Testis (tissue), 3 donors: Measurements from ENCODE around the gene CIITA. TPM values are rescaled to one million over a fixed set of nuclear protein-coding genes. Genes with fewer than 3 reads are reported as not detected.

Experiments
- DNase-seq: peaks from one replicate; pipeline ENCODE4 v3.0.0-alpha.2; 2019
- H3K27ac ChIP-seq, 2 donors: fragments of 200-600 bp; sonication (generic); one replicate each; pipeline ENCODE4 v1.5.1; 2019
- H3K27me3 ChIP-seq: fragments of 200-600 bp; sonication (generic); one replicate; pipeline ENCODE4 v1.5.1; 2019
- H3K36me3 ChIP-seq: fragments of 200-600 bp; sonication (generic); one replicate; pipeline ENCODE4 v1.5.1; 2017; ENCODE audit warnings: low read depth; ENCODE audit errors: missing control alignments
- H3K4me1 ChIP-seq: fragments of 200-600 bp; sonication (generic); one replicate; pipeline ENCODE4 v1.5.1; 2019
- H3K4me3 ChIP-seq, 2 donors: fragments of 200-600 bp; sonication (generic); one replicate each; pipeline ENCODE4 v1.5.1; 2017 to 2019
- H3K9me3 ChIP-seq: fragments of 200-600 bp; sonication (generic); one replicate; pipeline ENCODE4 v1.5.1; 2017
- POLR2A ChIP-seq: fragments of 450-650 bp; IDR thresholded peaks from one replicate; pipeline ENCODE4 v1.6.1; 2017; ENCODE audit warnings: antibody characterized with exemption, mild to moderate bottlenecking, moderate library complexity
- WGBS, 2 donors: methylation state at CpG; one replicate each; pipeline ENCODE4 v1.1.5; 2018; 5-methylcytosine and 5-hydroxymethylcytosine counted together
- intact Hi-C: fragments of 100-400 bp; cut with DNase I; formaldehyde crosslinking; loops from one replicate; pipeline ENCODE4 v1.15.1; 2023; ENCODE audit warnings: low total_unique reads
- polyA plus RNA-seq: library from polyadenylated mRNA; stranded (reverse); fragments of 350-450 nt; fragmentation: Illumina TruSeq; extraction: RNeasy Lipid Tissue Mini Kit (QIAGEN cat#74804); gene quantifications from one replicate; pipeline ENCODE4 v1.2.3, GENCODE V29; 2014; ENCODE audit warnings: low read depth, low replicate concordance; ENCODE audit not compliant: insufficient read depth
- total RNA-seq, 2 donors: library from RNA; depleted of rRNA; stranded (reverse); fragments of >200 nt; gene quantifications; one replicate each; pipeline ENCODE4 v1.2.3, GENCODE V29; 2016
- TF ChIP-seq, protein P1 (sequence below), 3 experiments: fragments of 450-650 bp in 2 of 3; fragments of 200-600 bp in 1 of 3; sonication (generic) in 1 of 3; IDR thresholded peaks; one replicate each; pipeline ENCODE4 v1.5.1; 2016 to 2019; ENCODE audit warnings: antibody characterized with exemption in 3 of 3, mild to moderate bottlenecking in 2 of 3, moderate library complexity in 1 of 3

The CIITA gene
- total and polyA plus RNA-seq, 3 donors from 2014 or later: 6.3 to 16.0 (median 9.5) TPM

DNA sequence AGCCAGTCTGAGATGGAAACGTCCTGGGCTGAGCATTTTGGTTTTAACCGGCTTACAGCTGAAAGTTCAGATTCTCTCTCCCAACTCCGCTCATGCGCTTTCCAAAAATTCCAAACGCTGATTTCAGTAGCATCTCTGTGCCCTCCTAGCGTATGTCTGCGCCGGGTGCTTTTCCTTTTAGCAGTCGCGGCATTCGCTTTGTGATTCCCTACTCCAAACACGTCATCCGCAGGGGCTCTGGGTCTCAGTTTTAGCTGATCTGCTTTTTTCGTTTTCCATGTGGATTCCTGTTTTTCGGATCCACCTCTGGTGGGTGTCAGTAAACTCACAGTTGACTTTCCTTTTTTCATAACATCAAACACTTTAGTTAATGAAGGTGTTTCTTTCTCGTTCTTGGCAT lies 36.3 kb upstream of the CIITA start:
- H3K9me3 ChIP-seq: no peaks in the 10 kb centered on the region
- no peaks in the 10 kb centered on the region for H3K27me3 ChIP-seq
- intact Hi-C loops: no loop called here
- no peaks in the 10 kb centered on the region for H3K4me1 ChIP-seq
- TF ChIP-seq, protein P1, sequence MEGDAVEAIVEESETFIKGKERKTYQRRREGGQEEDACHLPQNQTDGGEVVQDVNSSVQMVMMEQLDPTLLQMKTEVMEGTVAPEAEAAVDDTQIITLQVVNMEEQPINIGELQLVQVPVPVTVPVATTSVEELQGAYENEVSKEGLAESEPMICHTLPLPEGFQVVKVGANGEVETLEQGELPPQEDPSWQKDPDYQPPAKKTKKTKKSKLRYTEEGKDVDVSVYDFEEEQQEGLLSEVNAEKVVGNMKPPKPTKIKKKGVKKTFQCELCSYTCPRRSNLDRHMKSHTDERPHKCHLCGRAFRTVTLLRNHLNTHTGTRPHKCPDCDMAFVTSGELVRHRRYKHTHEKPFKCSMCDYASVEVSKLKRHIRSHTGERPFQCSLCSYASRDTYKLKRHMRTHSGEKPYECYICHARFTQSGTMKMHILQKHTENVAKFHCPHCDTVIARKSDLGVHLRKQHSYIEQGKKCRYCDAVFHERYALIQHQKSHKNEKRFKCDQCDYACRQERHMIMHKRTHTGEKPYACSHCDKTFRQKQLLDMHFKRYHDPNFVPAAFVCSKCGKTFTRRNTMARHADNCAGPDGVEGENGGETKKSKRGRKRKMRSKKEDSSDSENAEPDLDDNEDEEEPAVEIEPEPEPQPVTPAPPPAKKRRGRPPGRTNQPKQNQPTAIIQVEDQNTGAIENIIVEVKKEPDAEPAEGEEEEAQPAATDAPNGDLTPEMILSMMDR (IDR thresholded peaks at IDR 0.05): no peak
- TF ChIP-seq POLR2A: no peak
- no peak overlapping the region for H3K4me3 ChIP-seq
- WGBS, 2 donors: 48 to 65% methylated on average over 16 of the region's 16 CpGs
- no peaks in the 10 kb centered on the region for H3K36me3 ChIP-seq
- no peak for DNase-seq
- no peak overlapping the region for H3K27ac ChIP-seq

DNA sequence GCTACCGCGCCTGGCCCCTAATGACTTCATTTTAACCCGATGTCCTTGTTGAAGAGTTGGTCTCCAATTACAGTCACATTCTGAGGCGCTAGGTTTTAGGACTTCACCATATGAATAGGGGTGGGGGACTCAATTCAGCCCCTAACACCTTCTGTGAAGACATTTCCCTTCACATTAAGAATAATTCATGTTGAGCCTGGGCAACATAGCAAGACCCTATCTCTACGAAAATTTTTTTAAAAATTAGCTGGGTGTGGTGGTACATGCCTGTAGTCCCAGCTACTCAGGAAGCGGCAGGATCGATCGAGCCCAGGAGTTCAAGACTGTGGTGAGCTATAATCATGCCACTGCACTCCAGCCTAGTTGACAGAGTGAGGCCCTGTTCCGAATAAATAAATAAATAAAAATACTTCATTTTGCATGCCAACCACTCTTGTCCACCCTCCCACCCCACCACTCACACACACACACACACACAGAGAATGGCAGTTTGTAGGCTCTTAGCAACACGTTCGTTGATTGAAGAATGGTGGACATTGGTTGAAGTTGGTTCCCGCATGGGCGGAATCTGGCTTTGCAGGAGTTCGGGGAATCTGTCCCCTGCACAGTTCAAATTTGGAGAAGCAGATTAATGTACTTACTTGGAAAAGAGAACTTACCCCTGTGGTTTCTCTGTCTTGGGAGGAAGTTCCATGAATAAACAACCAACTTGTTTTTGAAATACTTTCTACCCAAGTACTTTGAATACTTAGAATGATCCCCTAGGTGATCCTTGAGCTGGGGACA lies 30.6 kb upstream of the CIITA start:
- no peak for DNase-seq
- no peaks in the 10 kb centered on the region for H3K36me3 ChIP-seq
- H3K27ac ChIP-seq: no peak overlapping the region
- WGBS, 2 donors: 87 to 94% methylated on average over 11 to 14 of the region's 14 CpGs
- H3K27me3 ChIP-seq: no peaks in the 10 kb centered on the region
- TF ChIP-seq POLR2A: no peak
- TF ChIP-seq, protein P1 (IDR thresholded peaks at IDR 0.05): no peak
- no peaks in the 10 kb centered on the region for H3K9me3 ChIP-seq
- no peaks in the 10 kb centered on the region for H3K4me1 ChIP-seq
- H3K4me3 ChIP-seq: no peak overlapping the region
- intact Hi-C loops: no loop called here

DNA sequence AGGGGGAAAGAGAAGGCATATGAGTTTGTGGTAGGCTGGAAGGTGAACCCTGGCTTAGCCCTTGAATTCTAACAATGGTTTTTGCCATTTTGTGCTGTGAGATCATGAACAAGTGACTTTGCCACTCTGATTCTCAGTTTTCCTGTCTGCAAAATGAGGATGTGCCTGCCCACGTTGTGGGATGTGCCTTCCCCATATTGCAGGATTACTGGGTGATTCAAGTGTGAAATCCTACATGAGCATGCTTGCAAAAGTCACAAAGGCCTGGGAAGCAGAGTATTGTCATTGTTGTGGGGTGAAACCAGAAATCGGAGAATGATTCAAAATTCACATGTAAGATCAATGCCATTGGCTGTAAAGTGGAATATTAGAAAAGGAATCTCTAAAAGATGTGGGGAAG lies 29.8 kb upstream of the CIITA start:
- no peaks in the 10 kb centered on the region for H3K36me3 ChIP-seq
- H3K27ac ChIP-seq: no peak overlapping the region
- no peak overlapping the region for H3K4me3 ChIP-seq
- no peak for DNase-seq
- intact Hi-C loops: no loop called here
- TF ChIP-seq, protein P1 (IDR thresholded peaks at IDR 0.05): no peak
- TF ChIP-seq POLR2A: no peak
- H3K9me3 ChIP-seq: no peaks in the 10 kb centered on the region
- no peaks in the 10 kb centered on the region for H3K4me1 ChIP-seq
- 60 to 75% methylated on average over 2 of the region's 2 CpGs for WGBS, 2 donors
- H3K27me3 ChIP-seq: no peaks in the 10 kb centered on the region

DNA sequence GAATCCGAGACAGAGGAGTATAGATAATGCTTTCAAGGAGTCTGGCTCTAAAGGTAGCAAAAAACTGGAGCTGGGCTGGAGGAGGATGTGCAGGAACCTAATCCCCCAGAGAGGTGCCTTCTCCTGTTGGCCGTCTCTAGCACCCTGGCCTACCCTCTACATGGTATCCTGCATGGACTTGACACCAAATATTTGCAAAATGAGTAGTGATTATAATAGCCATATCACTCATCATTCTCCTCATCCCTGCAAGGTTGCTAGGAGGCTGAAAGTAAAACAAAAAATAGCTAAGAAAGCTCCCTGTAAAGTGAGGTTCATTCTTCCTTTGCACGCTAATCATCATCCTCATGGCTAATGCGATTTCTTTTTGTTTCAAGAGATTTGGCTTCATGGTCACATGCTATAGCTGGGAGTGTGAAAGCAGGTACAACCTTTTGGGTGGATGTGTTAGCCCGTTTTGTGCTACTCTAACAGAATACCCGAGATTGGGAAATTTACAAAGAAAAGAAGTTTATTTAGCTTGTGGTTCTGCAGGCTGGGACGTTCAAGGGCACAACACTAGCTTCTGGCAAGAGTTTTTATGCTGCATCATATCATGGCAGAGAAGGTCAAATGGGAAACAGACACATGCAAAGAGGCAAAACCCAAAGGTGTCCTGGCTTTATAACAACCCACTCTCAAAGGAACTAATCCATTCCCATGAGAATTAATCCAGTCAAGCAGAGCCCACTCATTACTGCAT lies 27.1 kb upstream of the CIITA start:
- no peak overlapping the region for H3K27ac ChIP-seq
- H3K4me1 ChIP-seq: no peaks in the 10 kb centered on the region
- no peaks in the 10 kb centered on the region for H3K36me3 ChIP-seq
- no peak for TF ChIP-seq POLR2A
- TF ChIP-seq, protein P1 (IDR thresholded peaks at IDR 0.05): no peak
- no peaks in the 10 kb centered on the region for H3K27me3 ChIP-seq
- H3K4me3 ChIP-seq: no peak overlapping the region
- no peaks in the 10 kb centered on the region for H3K9me3 ChIP-seq
- DNase-seq: no peak
- intact Hi-C loops: no loop called here
- WGBS, 2 donors: 63 to 69% methylated on average over 7 of the region's 7 CpGs
